VCaP (cell line): ENCODE results near the gene FANCL.

Source experiments
- H3K27ac ChIP-seq: fragments of 450-650 bp; 2 replicates; pipeline ENCODE4 v1.5.1; 2017
- TF ChIP-seq, protein P1 (sequence below): fragments of 450-650 bp; conservative IDR thresholded peaks from 2 replicates; pipeline ENCODE4 v1.5.1; 2017; ENCODE audit warnings: mild to moderate bottlenecking, moderate library complexity

FANCL gene

DNA sequence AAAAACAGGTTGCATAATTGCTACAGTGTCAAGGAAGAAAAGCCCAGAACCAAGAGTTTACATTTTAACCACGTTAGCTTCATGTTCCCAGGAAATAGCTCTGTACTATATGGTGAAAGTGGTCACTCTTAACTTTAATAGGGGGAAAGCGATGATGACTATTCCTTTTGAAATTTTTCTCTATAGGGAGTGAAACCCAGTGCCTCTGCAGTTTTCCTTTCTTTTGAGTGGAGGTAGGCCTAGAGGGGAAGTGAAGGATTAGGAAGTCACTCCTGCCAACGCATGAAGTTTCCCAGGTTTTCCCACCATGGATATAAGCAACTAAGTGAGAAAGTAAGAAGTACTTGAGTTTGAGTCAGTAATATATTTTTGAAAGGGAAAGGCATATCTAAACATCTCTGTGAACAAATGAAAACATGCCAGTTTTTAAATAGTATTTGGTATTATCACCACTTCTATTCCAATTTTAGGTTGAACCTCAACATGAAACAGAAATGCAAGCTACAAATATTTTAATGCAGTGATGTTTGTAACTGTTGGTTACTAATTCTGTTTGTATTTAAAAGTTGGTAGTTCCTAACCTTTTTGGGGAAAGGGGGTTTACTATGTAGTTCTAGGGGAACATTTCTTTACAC, 102.6 kb downstream of the FANCL start:
- no peak overlapping the region for H3K27ac ChIP-seq
- TF ChIP-seq, protein P1, sequence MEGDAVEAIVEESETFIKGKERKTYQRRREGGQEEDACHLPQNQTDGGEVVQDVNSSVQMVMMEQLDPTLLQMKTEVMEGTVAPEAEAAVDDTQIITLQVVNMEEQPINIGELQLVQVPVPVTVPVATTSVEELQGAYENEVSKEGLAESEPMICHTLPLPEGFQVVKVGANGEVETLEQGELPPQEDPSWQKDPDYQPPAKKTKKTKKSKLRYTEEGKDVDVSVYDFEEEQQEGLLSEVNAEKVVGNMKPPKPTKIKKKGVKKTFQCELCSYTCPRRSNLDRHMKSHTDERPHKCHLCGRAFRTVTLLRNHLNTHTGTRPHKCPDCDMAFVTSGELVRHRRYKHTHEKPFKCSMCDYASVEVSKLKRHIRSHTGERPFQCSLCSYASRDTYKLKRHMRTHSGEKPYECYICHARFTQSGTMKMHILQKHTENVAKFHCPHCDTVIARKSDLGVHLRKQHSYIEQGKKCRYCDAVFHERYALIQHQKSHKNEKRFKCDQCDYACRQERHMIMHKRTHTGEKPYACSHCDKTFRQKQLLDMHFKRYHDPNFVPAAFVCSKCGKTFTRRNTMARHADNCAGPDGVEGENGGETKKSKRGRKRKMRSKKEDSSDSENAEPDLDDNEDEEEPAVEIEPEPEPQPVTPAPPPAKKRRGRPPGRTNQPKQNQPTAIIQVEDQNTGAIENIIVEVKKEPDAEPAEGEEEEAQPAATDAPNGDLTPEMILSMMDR = no peak

- no peak overlapping the region for H3K27ac ChIP-seq
- TF ChIP-seq, protein P1 = no peak
These were observed 103.3 kb downstream of the FANCL start for GRCh38 chr2:58137856-58138255.

GRCh38 chr2:58137221-58137620, 103.9 kb downstream of the FANCL start:
- no peak overlapping the region for H3K27ac ChIP-seq
- TF ChIP-seq, protein P1 = no peak

DNA sequence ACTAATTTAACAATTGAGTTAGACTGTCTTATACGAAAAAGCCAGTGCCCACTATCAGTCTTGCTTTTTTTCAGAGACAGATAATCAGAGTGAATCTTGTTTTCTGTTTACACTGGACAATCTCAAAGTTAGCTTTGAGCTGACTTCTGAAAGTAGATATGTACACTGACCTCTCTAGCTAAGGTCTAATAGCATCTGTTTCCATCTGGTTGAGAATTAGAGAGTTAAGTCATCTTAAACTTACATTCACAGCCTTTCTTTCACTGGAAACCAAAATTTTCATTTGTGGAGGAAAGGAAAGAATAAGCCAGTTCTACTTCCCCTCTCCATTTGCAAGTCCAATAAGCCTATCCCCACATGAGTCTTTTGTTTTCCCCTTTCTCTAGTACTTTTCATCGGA, 105.3 kb downstream of the FANCL start:
- no peak overlapping the region for H3K27ac ChIP-seq
- TF ChIP-seq, protein P1 = no peak

DNA sequence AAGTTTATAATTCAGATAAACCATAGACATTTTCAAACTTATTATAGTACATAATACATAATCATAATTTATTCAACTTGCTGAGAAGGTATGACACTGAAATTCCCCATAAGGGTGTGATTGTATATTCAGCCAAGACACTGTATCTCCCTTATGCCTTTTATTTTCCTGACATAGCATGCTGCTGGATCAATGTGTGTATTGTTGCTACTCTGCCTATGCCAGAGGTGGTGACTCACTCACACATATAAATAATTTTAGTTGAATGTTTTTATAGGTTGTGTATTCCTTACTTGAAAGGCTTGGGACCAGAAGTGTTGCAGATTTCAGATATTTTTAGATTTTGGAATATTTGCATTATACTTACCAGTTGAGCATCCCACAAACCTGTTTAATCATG, 107.7 kb downstream of the FANCL start:
- no peak overlapping the region for H3K27ac ChIP-seq
- TF ChIP-seq, protein P1 = no peak

- peak overlapping the region; percentile 57 for H3K27ac ChIP-seq
- TF ChIP-seq, protein P1 = peak; percentile 37; the same call in 1 of the 2 replicates
These were observed 109.7 kb downstream of the FANCL start for GRCh38 chr2:58131191-58132011.

DNA sequence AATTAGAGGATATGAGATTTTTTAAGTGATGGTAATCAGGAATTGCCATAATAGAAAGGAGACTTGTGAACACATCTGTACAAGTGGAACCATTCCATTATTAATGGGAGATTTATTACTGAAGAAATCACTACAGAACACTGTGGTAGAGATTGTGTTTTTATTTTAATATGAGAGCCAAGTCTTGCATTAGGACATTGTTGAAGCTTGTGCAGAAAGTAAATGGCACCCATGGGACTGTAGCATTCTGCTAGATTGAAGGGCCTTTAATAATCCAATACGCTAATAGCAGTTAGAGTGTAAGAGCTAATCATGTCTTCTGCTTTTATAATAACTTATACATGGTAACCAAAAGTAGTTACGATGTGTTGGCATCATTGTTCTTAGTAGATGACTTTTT, 110.9 kb downstream of the FANCL start:
- TF ChIP-seq, protein P1 = no peak
- no peak overlapping the region for H3K27ac ChIP-seq
